IMR-90 (cell line): ENCODE measurements around the gene DZIP1. TPM values are rescaled to one million over a fixed set of nuclear protein-coding genes. Genes with fewer than 3 reads are reported as not detected.

Experiments
- ATAC-seq: fragments of 200-7000 bp; cut with Tn5 transposase; 2 replicates; pipeline ENCODE4 v1.9.1; 2020; ENCODE audit warnings: low read depth, mild to moderate bottlenecking, moderate library complexity
- BruUV-seq: library from RNA; stranded (reverse); fragments of 400-500 nt; replicated peaks from 2 replicates; lab custom pipeline; 2021; lab: Mats Ljungman, UMichigan
- CTCF ChIA-PET: fragments of 300-600 bp; formaldehyde crosslinking; extraction: SDS; loops from one replicate; lab custom pipeline; 2021; ENCODE audit warnings: antibody characterized with exemption; lab: Yijun Ruan, JAX
- POLR2A ChIA-PET: fragments of 300-600 bp; sonication (Branson Sonifier 250); formaldehyde crosslinking; loops from one replicate; lab custom pipeline; 2022; ENCODE audit warnings: antibody characterized with exemption; ENCODE audit not compliant: unreplicated experiment; lab: Charles Lee
- DNase-seq: peaks from one replicate; pipeline ENCODE4 v3.0.0; 2013
- H2AFZ ChIP-seq: replicated peaks from 2 replicates; pipeline ENCODE3; 2013; ENCODE audit warnings: low read length, mild to moderate bottlenecking; ENCODE audit not compliant: poor library complexity
- H2AK5ac ChIP-seq: 2 replicates; pipeline ENCODE4 v1.6.1; 2013; ENCODE audit warnings: low read depth, low read length, inconsistent platforms
- H2AK9ac ChIP-seq: replicated peaks from 2 replicates; pipeline ENCODE3; 2013; ENCODE audit warnings: mild to moderate bottlenecking, low read depth, low read length, moderate library complexity; ENCODE audit not compliant: poor library complexity
- H2BK120ac ChIP-seq: 2 replicates; pipeline ENCODE4 v1.6.1; 2013; ENCODE audit warnings: low read depth, low read length, inconsistent platforms
- H2BK15ac ChIP-seq: 3 replicates; pipeline ENCODE4 v1.6.1; 2013; ENCODE audit warnings: low read depth, low read length, inconsistent platforms
- H2BK20ac ChIP-seq: 2 replicates; pipeline ENCODE4 v1.6.1; 2013; ENCODE audit warnings: low read depth, mild to moderate bottlenecking, inconsistent platforms, low read length, moderate library complexity
- H2BK5ac ChIP-seq: 2 replicates; pipeline ENCODE4 v1.6.1; 2013; ENCODE audit warnings: mild to moderate bottlenecking, low read depth, low read length, inconsistent platforms; ENCODE audit not compliant: poor library complexity, severe bottlenecking
- H3K14ac ChIP-seq: replicated peaks from 2 replicates; pipeline ENCODE4 v1.6.1; 2013; ENCODE audit warnings: low read depth, low read length, inconsistent platforms
- H3K18ac ChIP-seq: 2 replicates; pipeline ENCODE4 v1.6.1; 2013; ENCODE audit warnings: low read depth, low read length, control low read depth
- H3K23ac ChIP-seq: 2 replicates; pipeline ENCODE4 v1.6.1; 2013; ENCODE audit warnings: low read depth, low read length, inconsistent platforms
- H3K27ac ChIP-seq: 2 replicates; pipeline ENCODE4 v1.5.1; 2013; ENCODE audit warnings: mild to moderate bottlenecking, control low read depth, low read length; ENCODE audit not compliant: insufficient read depth
- H3K27me3 ChIP-seq: 2 replicates; pipeline ENCODE4 v1.6.1; 2013; ENCODE audit warnings: low read length; ENCODE audit not compliant: control insufficient read depth, insufficient read depth
- H3K36me3 ChIP-seq: 2 replicates; pipeline ENCODE4 v1.6.1; 2013; ENCODE audit warnings: low read length, mixed read lengths; ENCODE audit not compliant: control insufficient read depth, insufficient read depth
- H3K4ac ChIP-seq: 2 replicates; pipeline ENCODE4 v1.6.1; 2013; ENCODE audit warnings: low read depth, low read length, inconsistent platforms
- H3K4me1 ChIP-seq: 2 replicates; pipeline ENCODE4 v1.6.1; 2013; ENCODE audit warnings: low read length, mixed read lengths; ENCODE audit not compliant: control insufficient read depth, insufficient read depth
- H3K4me2 ChIP-seq: 2 replicates; pipeline ENCODE4 v1.6.1; 2013; ENCODE audit warnings: low read depth, mild to moderate bottlenecking, control low read depth, low read length, moderate library complexity
- H3K4me3 ChIP-seq: 2 replicates; pipeline ENCODE4 v1.5.1; 2013; ENCODE audit warnings: low read depth, mild to moderate bottlenecking, control low read depth, low read length, moderate library complexity; ENCODE audit not compliant: insufficient read depth
- H3K56ac ChIP-seq: 2 replicates; pipeline ENCODE4 v1.6.1; 2013; ENCODE audit warnings: low read length, inconsistent platforms; ENCODE audit not compliant: insufficient read depth; ENCODE audit errors: extremely low read depth
- H3K79me1 ChIP-seq, 2 experiments: 2 replicates each; pipeline ENCODE4 v1.6.1; 2013; ENCODE audit warnings: low read length in 2 of 2, inconsistent platforms in 1 of 2, low read depth in 1 of 2
- H3K9ac ChIP-seq: 2 replicates; pipeline ENCODE4 v1.6.1; 2013; ENCODE audit warnings: low read depth, low read length, control low read depth
- H3K9me1 ChIP-seq: 2 replicates; pipeline ENCODE4 v1.6.1; 2013; ENCODE audit warnings: low read length, inconsistent platforms; ENCODE audit not compliant: insufficient read depth
- H3K9me3 ChIP-seq: 2 replicates; pipeline ENCODE4 v1.6.1; 2013; ENCODE audit warnings: low read length; ENCODE audit not compliant: control insufficient read depth, insufficient read depth
- H4K20me1 ChIP-seq: 2 replicates; pipeline ENCODE4 v1.6.1; 2013; ENCODE audit warnings: low read length, inconsistent platforms; ENCODE audit not compliant: insufficient read depth
- H4K5ac ChIP-seq: 2 replicates; pipeline ENCODE4 v1.6.1; 2013; ENCODE audit warnings: mild to moderate bottlenecking, low read depth, low read length, control low read depth
- H4K8ac ChIP-seq, 2 experiments: 2 replicates each; pipeline ENCODE4 v1.6.1; 2013; ENCODE audit warnings: low read depth in 2 of 2, low read length in 2 of 2, control low read depth in 1 of 2, inconsistent platforms in 1 of 2
- H4K91ac ChIP-seq: 2 replicates; pipeline ENCODE4 v1.6.1; 2013; ENCODE audit warnings: low read depth, low read length, inconsistent platforms; ENCODE audit not compliant: insufficient read depth
- CEBPB ChIP-seq: IDR thresholded peaks from 2 replicates; pipeline ENCODE4 v1.6.1; 2012; ENCODE audit warnings: low read depth, low read length, improper control_type of control experiment
- MAFK ChIP-seq: IDR thresholded peaks from 2 replicates; pipeline ENCODE4 v1.6.1; 2012; ENCODE audit warnings: low read depth, low read length, improper control_type of control experiment
- NFE2L2 ChIP-seq: fragments of 150-350 bp; IDR thresholded peaks from 2 replicates; pipeline ENCODE4 v1.6.1; 2016; ENCODE audit warnings: low read depth, mild to moderate bottlenecking, low read length
- RAD21 ChIP-seq: IDR thresholded peaks from 2 replicates; pipeline ENCODE4 v1.6.1; 2012; ENCODE audit warnings: low read length, improper control_type of control experiment
- SMC3 ChIP-seq: fragments of 150-350 bp; IDR thresholded peaks from 2 replicates; pipeline ENCODE4 v1.6.1; 2016; ENCODE audit warnings: low read depth, mild to moderate bottlenecking, antibody characterized with exemption, low read length, moderate library complexity
- WGBS, 2 experiments: methylation state at CpG; one replicate each; pipeline versions ENCODE4 v1.1.5 to v1.1.7; 2013; ENCODE audit warnings: missing lambda C conversion rate in 2 of 2; ENCODE audit not compliant: insufficient read length in 1 of 2; ENCODE audit errors: extremely low coverage in 2 of 2; 5-methylcytosine and 5-hydroxymethylcytosine counted together
- dilution Hi-C: fragments of 300-500 bp; cut with HindIII; formaldehyde crosslinking; loops from one replicate; pipeline ENCODE4 v1.14.3; 2018; ENCODE audit warnings: low sequenced_read_pairs; ENCODE audit not compliant: unreplicated experiment
- in situ Hi-C: fragments of 300-500 bp; cut with MboI; formaldehyde crosslinking; loops from 3 replicates; pipeline ENCODE4 v1.14.3; 2019; ENCODE audit warnings: low sequenced_read_pairs, inconsistent platforms, mixed read lengths
- intact Hi-C: fragments of 100-400 bp; cut with micrococcal nuclease; formaldehyde crosslinking; loops from 2 replicates; pipeline ENCODE4 v1.10.0; 2022
- polyA plus RNA-seq, 3 experiments: library from polyadenylated mRNA; depleted of rRNA; stranded (reverse); fragments of >200 nt; gene quantifications; 2 replicates each; pipeline ENCODE4 v1.2.3, GENCODE V29; 2012; ENCODE audit warnings: low replicate concordance in 1 of 3
- total RNA-seq: library from RNA; depleted of rRNA; stranded (reverse); fragments of >200 nt; gene quantifications from 2 replicates; pipeline ENCODE4 v1.2.3, GENCODE V29; 2012
- TF ChIP-seq, protein P1 (sequence below): fragments of 150-350 bp; IDR thresholded peaks from 2 replicates; pipeline ENCODE4 v1.6.1; 2017; ENCODE audit warnings: mild to moderate bottlenecking, antibody characterized with exemption, low read length, low read depth

DZIP1 gene
- total and polyA plus RNA-seq, 2 of the 4 experiments (the other 2 are of a cell fraction), result 12.2 to 15.9 TPM

DNA sequence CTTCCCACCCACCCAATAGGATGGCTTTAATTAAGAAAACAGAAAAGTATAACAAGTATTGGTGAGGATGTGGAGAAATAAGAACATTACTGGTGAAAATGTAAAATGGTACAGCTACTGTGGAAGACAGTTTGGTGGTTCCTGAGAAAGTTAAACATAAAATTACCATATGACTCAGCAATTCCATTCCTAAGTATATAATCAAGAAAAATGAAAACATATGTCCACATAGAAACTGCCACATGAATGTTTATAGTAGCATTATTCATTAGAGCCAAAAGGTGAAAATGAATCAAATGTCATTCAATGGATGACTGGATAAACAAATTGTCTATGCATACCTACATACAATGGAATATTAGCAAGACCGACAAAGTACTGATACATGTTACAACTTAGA lies 16.9 kb downstream of the DZIP1 start:
- Histone ChIP-seq H2AK9ac (no peak overlapping the region), H3K4me3 (no peak overlapping the region), H3K27ac (peak overlapping the region; percentile 72; the same call in 1 of the 2 replicates), H2AFZ (no peak overlapping the region), H3K14ac (no peak overlapping the region), H4K91ac (no peak overlapping the region), H2BK20ac (no peak overlapping the region), H4K5ac (no peak overlapping the region), H3K36me3 (peaks cover 48% of the 10 kb centered on the region), H3K18ac (no peak overlapping the region), H3K4me2 (no peak overlapping the region), H2BK120ac (no peak overlapping the region), H2BK15ac (no peak overlapping the region), H3K9ac (no peak overlapping the region), H3K23ac (no peak overlapping the region), H3K27me3 (no peaks in the 10 kb centered on the region), H4K8ac (no peak overlapping the region), H3K9me1 (peaks cover 6% of the 10 kb centered on the region; the same call in 1 of the 2 replicates), H3K9me3 (no peaks in the 10 kb centered on the region; the same call in 1 of the 2 replicates), H3K4ac (no peak overlapping the region), H3K56ac (no peak overlapping the region), H3K79me1 (peaks cover 4 to 6% of the 10 kb centered on the region in 2 experiments; a peak in 3 of 4 replicates), H4K20me1 (peaks cover 6% of the 10 kb centered on the region), H2AK5ac (no peak overlapping the region), H2BK5ac (peak overlapping the region; percentile 59), H3K4me1 (peaks cover 2% of the 10 kb centered on the region; the same call in 1 of the 2 replicates)
- BruUV-seq, result no TSS peak
- ChIA-PET POLR2A (no interaction called here), CTCF (no interaction called here)
- in situ Hi-C loops (no loop called here), dilution Hi-C loops (no loop called here), intact Hi-C loops (no loop called here)
- peak; percentile 79 for DNase-seq
- no CpG with 5 or more reads among the region's 1 CpG for WGBS, 2 experiments
- peak; percentile 72 for ATAC-seq
- TF ChIP-seq, protein P1, sequence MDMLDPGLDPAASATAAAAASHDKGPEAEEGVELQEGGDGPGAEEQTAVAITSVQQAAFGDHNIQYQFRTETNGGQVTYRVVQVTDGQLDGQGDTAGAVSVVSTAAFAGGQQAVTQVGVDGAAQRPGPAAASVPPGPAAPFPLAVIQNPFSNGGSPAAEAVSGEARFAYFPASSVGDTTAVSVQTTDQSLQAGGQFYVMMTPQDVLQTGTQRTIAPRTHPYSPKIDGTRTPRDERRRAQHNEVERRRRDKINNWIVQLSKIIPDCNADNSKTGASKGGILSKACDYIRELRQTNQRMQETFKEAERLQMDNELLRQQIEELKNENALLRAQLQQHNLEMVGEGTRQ, result no peak
- TF ChIP-seq MAFK, result peak; percentile 87
- TF ChIP-seq RAD21, result no peak
- peak; percentile 93 for TF ChIP-seq NFE2L2
- TF ChIP-seq SMC3, result no peak
- TF ChIP-seq CEBPB, result peak; percentile 5; the same call in 1 of the 2 replicates
